CD4-positive, alpha-beta T cell (primary cell): ENCODE results near the gene AQP6. TPM values are rescaled to one million over a fixed set of nuclear protein-coding genes. Genes with fewer than 3 reads are reported as not detected.
A peak's percentile ranks its signal among the peaks of the same experiment; 100 is the strongest.

Experiments used
- ATAC-seq: fragments of 200-7000 bp; cut with Tn5 transposase; one replicate; pipeline ENCODE4 v1.10.0; 2022; ENCODE audit warnings: mild to moderate bottlenecking; ENCODE audit not compliant: poor library complexity
- CTCF ChIA-PET: fragments of 350-600 bp; sonication (Branson Sonifier 250); formaldehyde crosslinking; loops from one replicate; lab custom pipeline; 2021; ENCODE audit warnings: antibody characterized with exemption, inconsistent platforms; lab: Charles Lee
- POLR2A ChIA-PET: fragments of 350-600 bp; sonication (Branson Sonifier 250); formaldehyde crosslinking; loops from one replicate; lab custom pipeline; 2021; ENCODE audit warnings: antibody characterized with exemption, inconsistent platforms; lab: Charles Lee
- DNase-seq, 14 experiments: peaks; one replicate each; pipeline ENCODE4 v3.0.0-alpha.2; 2013 to 2020; ENCODE audit warnings: mixed read lengths in 2 of 14
- H3K27ac ChIP-seq, 2 donors: one replicate each; pipeline versions ENCODE4 v1.5.1 to v1.7.0; 2013; ENCODE audit warnings: low read length in 2 of 2, low read depth in 1 of 2, mild to moderate bottlenecking in 1 of 2
- H3K27me3 ChIP-seq, 2 experiments: 1 replicate in 1 of 2; 2 replicates in 1 of 2; pipeline versions ENCODE4 v1.6.1 to v1.7.0; 2013; ENCODE audit warnings: low read length in 2 of 2, control low read depth in 1 of 2, mild to moderate bottlenecking in 1 of 2, moderate library complexity in 1 of 2; ENCODE audit not compliant: insufficient read depth in 2 of 2, control insufficient read depth in 1 of 2
- H3K36me3 ChIP-seq: one replicate; pipeline ENCODE4 v1.6.1; 2013; ENCODE audit warnings: low read length, control low read depth; ENCODE audit not compliant: insufficient read depth
- H3K4me1 ChIP-seq: one replicate; pipeline ENCODE4 v1.6.1; 2013; ENCODE audit warnings: low read length, control low read depth; ENCODE audit not compliant: insufficient read depth
- H3K4me3 ChIP-seq: one replicate; pipeline ENCODE4 v1.5.1; 2013; ENCODE audit warnings: mild to moderate bottlenecking, low read length, moderate library complexity
- H3K9me3 ChIP-seq, 2 experiments: 1 replicate in 1 of 2; 2 replicates in 1 of 2; pipeline versions ENCODE4 v1.6.1 to v1.7.0; 2013; ENCODE audit warnings: low read length in 2 of 2, mild to moderate bottlenecking in 2 of 2, control low read depth in 1 of 2, moderate library complexity in 1 of 2; ENCODE audit not compliant: control insufficient read depth in 1 of 2, insufficient read depth in 1 of 2
- H3K27ac Mint-ChIP-seq: one replicate; pipeline ENCODE4 v1.8.0; 2020; ENCODE audit warnings: mixed read lengths
- H3K27me3 Mint-ChIP-seq: one replicate; pipeline ENCODE4 v1.8.0; 2021; ENCODE audit warnings: mixed read lengths
- H3K36me3 Mint-ChIP-seq: one replicate; pipeline ENCODE4 v1.8.0; 2021; ENCODE audit warnings: low read depth, mixed read lengths
- H3K4me1 Mint-ChIP-seq: one replicate; pipeline ENCODE4 v1.8.0; 2021; ENCODE audit warnings: low read depth, mixed read lengths
- H3K4me3 Mint-ChIP-seq: one replicate; pipeline ENCODE4 v1.8.0; 2020; ENCODE audit warnings: mild to moderate bottlenecking, mixed read lengths
- H3K9me3 Mint-ChIP-seq: one replicate; pipeline ENCODE4 v1.8.0; 2020; ENCODE audit warnings: mixed read lengths
- intact Hi-C, 2 experiments: fragments of 100-400 bp; cut with DNase I in 1 of 2; cut with micrococcal nuclease in 1 of 2; formaldehyde crosslinking; loops; one replicate each; pipeline versions ENCODE4 v1.15.1 to v1.9.0; 2023 to 2025; cut with DNase I, micrococcal nuclease
- total RNA-seq, 174 experiments: library from RNA in 2 of 174; stranded (reverse) in 2 of 174; gene quantifications; one replicate each; pipeline ENCODE4 v1.2.3 and lab custom pipeline; 2021 to 2026
- TF ChIP-seq, protein P1 (sequence below): fragments of 200-600 bp; IDR thresholded peaks from one replicate; pipeline ENCODE4 v1.8.0; 2022; ENCODE audit warnings: antibody characterized with exemption, mild to moderate bottlenecking

AQP6 gene
- total RNA-seq, 2 experiments from 2014 or later: not detected

DNA sequence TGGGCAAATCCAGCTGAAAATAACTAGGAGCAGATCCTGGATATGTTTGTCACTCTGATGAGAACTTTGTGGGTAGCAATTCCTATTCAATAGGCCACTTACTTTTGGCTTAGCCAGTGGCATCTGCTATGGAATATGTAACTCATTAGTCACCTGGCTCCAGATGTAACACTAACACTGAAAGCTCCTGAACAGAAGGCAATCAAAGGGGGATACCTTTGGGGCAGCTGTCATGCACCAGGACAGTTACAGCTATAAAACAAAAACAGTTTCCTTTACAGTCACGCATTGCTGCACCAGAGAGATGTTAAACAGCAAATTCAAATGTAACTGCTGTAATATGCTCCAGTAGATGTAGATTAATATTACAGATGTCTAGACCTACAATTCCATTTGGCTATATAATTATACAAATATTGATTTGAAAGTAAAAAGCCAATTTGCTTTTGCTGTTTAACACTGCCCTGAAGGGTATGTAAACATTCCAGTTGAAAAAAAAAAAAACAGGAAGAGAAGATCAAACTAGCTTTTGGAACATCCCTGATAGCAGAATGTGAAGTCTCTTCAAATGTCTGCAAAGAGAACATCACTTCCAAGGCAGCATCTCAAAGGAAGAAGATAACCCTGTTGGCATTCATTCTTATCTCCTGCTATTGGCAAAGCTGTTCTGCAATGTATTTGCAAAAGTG, 34.2 kb downstream of the AQP6 start:
- Histone ChIP-seq H3K9me3 (no peaks in the 10 kb centered on the region), H3K4me1 (no peaks in the 10 kb centered on the region), H3K4me3 (no peak overlapping the region), H3K27me3 (no peaks in the 10 kb centered on the region), H3K36me3 (peaks cover 4% of the 10 kb centered on the region), H3K27ac (no peak overlapping the region)
- ChIA-PET CTCF (interaction anchor here (1.0 to 2.0 kb wide), 4 partner anchors 11 to 104 kb away, joined by 3 to 6 read pairs (median 3); no protein-coding TSS in a partner anchor), POLR2A (no interaction called here)
- Mint-ChIP-seq H3K27ac (no peak overlapping the region), H3K9me3 (no peaks in the 10 kb centered on the region), H3K27me3 (no peaks in the 10 kb centered on the region), H3K36me3 (peaks cover 29% of the 10 kb centered on the region), H3K4me3 (no peak overlapping the region), H3K4me1 (no peaks in the 10 kb centered on the region)
- intact Hi-C loops: no loop called here
- TF ChIP-seq, protein P1, sequence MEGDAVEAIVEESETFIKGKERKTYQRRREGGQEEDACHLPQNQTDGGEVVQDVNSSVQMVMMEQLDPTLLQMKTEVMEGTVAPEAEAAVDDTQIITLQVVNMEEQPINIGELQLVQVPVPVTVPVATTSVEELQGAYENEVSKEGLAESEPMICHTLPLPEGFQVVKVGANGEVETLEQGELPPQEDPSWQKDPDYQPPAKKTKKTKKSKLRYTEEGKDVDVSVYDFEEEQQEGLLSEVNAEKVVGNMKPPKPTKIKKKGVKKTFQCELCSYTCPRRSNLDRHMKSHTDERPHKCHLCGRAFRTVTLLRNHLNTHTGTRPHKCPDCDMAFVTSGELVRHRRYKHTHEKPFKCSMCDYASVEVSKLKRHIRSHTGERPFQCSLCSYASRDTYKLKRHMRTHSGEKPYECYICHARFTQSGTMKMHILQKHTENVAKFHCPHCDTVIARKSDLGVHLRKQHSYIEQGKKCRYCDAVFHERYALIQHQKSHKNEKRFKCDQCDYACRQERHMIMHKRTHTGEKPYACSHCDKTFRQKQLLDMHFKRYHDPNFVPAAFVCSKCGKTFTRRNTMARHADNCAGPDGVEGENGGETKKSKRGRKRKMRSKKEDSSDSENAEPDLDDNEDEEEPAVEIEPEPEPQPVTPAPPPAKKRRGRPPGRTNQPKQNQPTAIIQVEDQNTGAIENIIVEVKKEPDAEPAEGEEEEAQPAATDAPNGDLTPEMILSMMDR: no peak
- no peak for ATAC-seq
- no peak for DNase-seq

DNA sequence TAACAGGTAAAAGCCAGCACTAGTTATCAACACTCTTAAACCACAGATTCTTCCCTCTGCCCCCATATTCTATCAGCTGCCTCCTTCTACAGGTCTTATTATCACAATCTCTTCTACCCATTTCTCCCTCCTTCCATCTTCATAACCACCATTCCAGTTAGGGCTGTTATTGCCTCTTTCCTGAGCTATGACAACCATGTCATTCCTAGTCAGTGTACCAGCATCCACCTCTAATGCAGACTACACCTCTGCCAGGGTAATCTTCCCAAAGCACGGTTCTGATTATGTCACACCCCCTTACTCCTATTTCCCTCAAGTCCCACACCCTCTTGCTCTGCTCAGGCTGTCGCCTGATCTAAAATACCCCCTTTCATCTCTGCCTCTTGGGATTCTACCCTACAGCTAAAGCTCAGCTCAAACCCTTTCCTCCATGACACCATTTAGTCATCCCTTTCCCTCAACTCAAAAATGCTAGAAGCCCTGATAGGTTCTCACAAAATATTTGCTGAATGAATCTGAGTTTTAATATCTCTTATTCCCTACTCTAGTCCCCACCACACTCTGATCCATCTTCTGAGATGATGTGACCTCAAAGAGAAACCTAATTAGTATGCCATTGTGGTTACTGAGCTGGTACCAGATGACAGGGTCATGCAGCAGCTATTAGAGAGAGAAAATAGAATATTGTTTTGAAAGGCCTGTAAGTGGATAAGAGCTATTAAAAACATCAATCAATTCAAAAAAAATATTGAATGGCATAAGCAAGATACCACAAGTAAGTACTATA, 40.8 kb downstream of the AQP6 start:
- Histone ChIP-seq H3K36me3 (no peaks in the 10 kb centered on the region), H3K4me1 (no peaks in the 10 kb centered on the region), H3K4me3 (no peak overlapping the region), H3K27ac (no peak overlapping the region), H3K9me3 (no peaks in the 10 kb centered on the region), H3K27me3 (no peaks in the 10 kb centered on the region)
- intact Hi-C loops: no loop called here
- Mint-ChIP-seq H3K4me3 (no peak overlapping the region), H3K4me1 (peaks cover 8% of the 10 kb centered on the region), H3K9me3 (no peaks in the 10 kb centered on the region), H3K27ac (no peak overlapping the region), H3K27me3 (no peaks in the 10 kb centered on the region), H3K36me3 (peaks cover 15% of the 10 kb centered on the region)
- ChIA-PET POLR2A (interaction anchor here (1.5 kb wide), 2 partner anchors 8 to 12 kb away, joined by 3 to 5 read pairs; partner anchors contain the start of gene RACGAP1), CTCF (interaction anchor here (0.6 kb wide), 1 partner anchor 24 kb away, joined by 4 read pairs; no protein-coding TSS in a partner anchor)
- ATAC-seq (no peak), DNase-seq (peak in 1 of 14 experiments; percentile 12)
- TF ChIP-seq, protein P1: no peak

DNA sequence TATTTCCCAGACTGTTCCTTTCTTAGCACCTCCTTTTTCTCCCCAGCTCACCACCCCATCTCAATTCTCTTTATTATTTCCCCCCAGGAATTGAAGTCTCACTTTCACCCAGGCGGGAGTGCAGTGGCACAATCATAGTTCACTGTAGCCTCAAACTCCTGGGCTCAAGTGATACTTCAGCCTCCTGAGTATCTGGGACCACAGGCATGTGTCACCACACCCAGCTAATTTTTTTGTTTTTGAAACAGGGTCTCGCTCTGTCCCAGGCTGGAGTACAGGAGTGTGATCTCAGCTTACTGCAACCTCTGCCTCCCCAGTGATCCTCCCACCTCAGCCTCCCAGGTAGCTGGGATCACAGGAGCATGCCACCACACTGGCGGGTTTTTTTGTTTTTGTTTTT, 41.6 kb downstream of the AQP6 start:
- Histone ChIP-seq H3K27me3 (no peaks in the 10 kb centered on the region), H3K36me3 (no peaks in the 10 kb centered on the region), H3K27ac (no peak overlapping the region), H3K9me3 (no peaks in the 10 kb centered on the region), H3K4me3 (no peak overlapping the region), H3K4me1 (no peaks in the 10 kb centered on the region)
- DNase-seq (no peak), ATAC-seq (no peak)
- Mint-ChIP-seq H3K4me3 (no peak overlapping the region), H3K36me3 (peaks cover 15% of the 10 kb centered on the region), H3K27me3 (no peaks in the 10 kb centered on the region), H3K9me3 (no peaks in the 10 kb centered on the region), H3K4me1 (peaks cover 8% of the 10 kb centered on the region), H3K27ac (no peak overlapping the region)
- intact Hi-C loops: no loop called here
- POLR2A ChIA-PET: interaction anchor here (1.5 kb wide), 2 partner anchors 9 to 11 kb away, joined by 3 to 5 read pairs; partner anchors contain the start of gene RACGAP1
- CTCF ChIA-PET: no interaction called here
- TF ChIP-seq, protein P1: no peak
